ENCODE measurements around the gene CFAP77.
A peak's percentile ranks its signal among the peaks of the same experiment; 100 is the strongest.

CFAP77 gene

DNA sequence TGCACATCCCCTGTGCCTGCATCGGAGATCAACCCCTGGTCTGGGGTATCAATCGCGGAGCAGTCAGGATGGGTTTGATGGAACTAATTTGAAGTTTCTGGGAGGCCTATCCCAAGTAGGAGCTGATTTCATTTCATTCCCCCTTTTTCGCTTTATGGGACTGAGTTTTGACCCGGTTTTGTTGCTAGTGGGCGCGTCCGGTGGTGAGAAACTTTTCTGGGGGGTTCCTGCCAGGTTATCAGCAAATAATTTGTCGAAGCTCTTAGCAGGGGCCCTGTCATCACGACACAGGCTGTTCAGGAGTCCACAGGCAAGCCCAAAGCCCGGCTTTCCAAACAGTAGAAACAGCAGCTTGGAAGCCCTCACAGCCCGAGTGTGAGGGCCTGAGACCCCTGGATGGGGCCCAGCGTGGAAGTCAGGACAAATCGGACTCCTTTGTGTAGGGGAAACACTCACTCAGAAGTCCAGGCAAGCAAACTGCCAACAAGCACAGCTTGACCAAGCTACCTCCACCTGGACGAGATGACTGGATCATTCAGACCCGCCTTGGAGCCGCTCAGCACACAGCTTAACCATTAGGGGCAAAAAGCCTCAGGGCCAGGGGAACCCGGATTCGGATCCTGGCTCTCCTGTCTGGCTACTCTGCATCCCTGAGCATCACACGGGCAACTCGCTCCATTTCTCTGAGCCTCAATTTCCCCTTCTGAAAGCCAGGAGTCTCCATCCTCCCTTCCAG lies 108.0 kb downstream of the CFAP77 start:
- no peak for DNase-seq (ENCODE audit: low read depth, low spot score)

DNA sequence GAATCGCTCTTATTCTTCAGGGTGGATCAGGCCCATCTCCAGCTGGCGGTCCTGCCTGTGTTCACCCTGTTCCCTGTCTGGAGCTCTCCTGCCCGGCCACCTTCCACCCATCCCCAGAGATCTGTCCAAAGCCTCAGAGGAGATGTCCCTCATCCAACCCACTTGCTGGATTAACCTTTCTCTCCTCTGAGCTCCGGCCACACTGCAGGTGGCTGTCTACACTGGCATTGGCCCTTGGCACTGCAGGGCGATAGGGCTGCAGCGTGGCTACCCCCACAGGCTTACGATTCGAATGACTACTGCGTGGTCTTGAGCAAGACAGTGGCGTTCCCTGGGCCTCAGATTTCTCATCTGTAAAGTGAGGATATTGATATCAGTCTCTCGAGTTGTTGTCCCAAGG lies 108.6 kb downstream of the CFAP77 start:
- DNase-seq (ENCODE audit: low read depth, low spot score), result no peak

DNA sequence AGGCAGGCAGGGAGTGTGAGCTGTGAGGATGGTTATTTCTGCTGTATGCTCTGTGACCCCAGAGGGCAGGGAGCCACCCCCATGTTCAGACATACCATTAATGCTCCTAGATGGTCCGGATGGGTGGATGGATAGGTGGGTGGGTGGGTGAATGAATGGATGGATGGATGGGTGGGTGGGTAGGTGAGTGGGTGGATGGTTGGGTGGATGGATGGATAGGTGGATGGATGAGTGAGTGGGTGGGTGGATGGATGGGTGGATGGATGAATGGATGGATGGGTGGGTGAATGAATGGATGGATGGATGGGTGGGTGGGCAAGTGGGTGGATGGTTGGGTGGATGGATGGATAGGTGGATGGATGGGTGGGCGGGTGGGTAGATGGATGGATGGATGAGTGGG lies 109.0 kb downstream of the CFAP77 start:
- no peak for DNase-seq (ENCODE audit: low read depth, low spot score)

DNA sequence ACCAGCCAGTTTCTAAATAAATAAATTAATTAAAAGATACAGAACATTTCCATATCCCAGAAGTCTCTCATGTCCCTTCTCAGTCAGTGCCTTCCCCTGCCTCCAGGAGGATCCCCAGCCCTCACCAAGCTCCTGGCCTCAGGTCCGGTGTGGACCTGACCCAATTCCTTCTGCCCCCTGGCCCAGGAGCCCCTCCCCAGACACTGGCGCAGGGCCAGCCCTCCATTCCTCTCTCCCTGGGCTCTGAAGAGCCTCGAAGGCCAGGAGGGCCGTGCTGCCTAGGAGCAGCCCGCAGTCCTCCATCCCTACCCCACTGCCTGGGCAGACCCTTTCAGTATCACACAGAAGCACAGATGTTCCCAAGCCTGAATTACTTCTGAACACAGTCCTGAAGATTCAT lies 110.6 kb downstream of the CFAP77 start:
- no peak for DNase-seq (ENCODE audit: low read depth, low spot score)

DNA sequence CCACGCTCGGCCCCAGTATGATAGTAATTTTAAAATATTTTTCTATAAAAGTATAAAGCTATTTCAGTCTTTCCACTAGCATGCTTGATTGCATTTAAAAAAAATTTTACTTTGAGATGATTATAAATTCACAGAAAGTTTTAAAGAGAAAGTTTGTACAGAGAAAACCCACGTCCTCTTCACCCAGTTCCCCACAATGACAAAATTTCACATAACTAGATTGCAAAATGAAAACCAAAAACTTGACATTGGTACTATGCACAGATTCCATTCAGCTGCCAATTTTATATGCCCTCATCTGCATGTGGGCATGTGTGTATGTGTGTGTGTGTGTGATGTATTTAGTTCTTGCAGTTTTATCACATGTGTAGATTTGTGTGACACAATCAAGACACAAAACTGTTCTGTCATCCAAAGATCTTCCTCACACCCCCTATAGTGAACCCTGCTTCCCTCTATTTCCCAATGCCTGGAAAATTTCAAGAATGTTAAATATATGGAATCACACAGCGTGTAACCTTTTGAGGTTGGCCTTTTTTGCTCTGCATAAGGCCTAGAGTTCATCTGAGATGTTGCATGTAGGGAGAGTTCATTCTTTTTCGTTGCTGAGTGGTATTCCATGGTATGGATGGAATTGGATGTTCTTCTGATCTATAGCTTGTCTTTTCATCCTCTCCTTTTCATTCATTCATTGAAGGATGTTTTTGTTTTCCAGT lies 115.5 kb downstream of the CFAP77 start:
- DNase-seq (ENCODE audit: low read depth, low spot score), result no peak

DNA sequence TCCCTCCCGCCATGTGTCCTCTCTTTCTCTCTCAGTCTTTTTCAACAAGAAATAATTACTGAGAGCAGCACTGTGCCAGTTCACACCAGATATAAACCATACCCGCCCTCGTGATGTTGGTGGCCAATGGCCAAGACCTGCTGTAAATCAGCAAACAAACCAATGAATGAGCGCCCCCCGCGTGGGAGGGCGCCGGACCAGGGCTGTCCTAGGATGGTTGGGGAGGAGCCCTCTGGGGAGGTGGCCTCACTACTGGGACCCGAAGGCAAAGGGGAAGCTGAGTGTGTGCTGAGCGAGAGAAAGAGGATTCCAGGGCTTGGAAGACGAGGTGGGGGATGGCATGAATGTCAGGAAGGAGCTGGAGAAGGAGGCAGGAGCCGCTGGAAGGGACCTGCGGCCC lies 121.2 kb downstream of the CFAP77 start:
- no peak for DNase-seq (ENCODE audit: low read depth, low spot score)

DNA sequence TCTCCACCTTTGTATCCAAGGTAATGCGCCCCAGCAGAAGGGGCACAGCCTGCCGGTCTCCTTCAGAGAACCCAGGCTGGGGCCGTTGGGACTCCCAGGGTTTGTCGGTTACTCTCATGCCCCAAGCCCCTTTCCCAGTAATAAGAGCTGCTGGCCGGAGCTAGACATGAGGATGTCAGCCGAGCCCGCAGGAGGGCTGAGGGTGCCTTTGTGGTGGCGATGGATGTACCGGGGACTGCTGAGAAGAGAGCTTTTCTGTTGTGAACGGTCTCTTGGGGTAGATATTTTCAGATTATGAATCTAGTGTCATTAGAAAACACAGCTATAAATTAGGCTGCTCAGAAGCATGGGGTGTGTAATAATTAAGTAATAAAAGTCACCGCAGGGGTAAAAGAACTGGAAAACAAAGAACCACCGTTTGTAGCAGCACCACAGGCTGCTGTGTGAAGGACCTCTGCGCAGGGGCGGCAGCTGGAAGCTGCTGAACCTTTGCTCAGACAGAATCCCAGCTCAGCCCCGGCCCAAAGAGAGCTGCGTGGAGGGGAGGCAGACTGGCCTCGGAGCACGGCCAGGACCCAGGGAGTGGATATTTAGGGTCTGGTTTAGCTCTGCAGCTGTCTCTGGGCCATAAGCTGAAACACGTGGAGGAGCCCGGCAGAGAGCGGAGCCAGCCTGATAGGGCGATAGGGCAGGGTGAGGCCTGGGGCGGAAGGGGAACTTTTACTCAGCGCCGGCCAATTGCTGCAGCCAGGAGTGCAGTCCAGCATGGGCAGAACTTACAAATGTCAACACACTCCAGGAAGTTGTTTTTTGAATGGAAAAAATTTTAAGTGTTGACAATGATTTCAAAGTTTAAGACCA lies 121.9 kb downstream of the CFAP77 start:
- no peak for DNase-seq (ENCODE audit: low read depth, low spot score)

DNA sequence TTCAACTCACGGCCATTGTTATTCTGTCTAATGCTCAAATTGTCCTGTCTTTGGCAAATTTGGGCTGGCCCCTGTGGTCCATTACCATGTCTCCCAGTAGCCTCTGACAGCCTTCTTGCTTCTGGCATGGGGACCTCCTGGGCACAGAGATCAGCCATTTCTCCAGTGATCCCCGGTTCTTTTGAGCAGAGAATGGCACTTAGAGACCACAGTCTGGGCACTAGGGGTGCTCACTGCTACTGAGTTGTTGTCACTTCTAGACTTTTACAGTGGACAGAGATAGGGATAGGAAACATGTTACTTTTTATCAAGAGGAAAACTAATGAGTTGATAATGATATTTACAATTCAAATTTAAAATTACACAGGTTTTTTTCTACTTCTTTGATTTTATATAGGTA lies 124.8 kb downstream of the CFAP77 start:
- no peak for DNase-seq (ENCODE audit: low read depth, low spot score)

DNA sequence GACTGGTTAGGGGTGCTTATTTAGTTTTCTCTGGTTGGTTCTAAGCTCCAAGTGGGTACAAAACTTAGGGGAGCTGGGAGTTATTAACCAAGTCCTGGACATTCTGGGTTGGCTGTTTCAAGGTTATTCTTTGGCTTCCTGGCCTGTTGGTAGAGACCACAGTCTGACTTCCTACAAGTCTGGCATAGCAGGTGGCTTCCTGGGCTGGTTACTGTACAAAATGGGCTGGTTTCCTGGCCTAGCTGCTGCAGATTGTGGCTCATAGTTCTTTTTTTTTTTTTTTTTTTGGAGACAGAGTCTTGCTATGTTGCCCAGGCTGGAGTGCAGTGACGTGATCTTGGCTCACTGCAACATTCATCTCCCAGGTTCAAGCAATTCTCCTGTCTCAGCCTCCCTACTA lies 126.1 kb downstream of the CFAP77 start:
- no peak for DNase-seq (ENCODE audit: low read depth, low spot score)

DNA sequence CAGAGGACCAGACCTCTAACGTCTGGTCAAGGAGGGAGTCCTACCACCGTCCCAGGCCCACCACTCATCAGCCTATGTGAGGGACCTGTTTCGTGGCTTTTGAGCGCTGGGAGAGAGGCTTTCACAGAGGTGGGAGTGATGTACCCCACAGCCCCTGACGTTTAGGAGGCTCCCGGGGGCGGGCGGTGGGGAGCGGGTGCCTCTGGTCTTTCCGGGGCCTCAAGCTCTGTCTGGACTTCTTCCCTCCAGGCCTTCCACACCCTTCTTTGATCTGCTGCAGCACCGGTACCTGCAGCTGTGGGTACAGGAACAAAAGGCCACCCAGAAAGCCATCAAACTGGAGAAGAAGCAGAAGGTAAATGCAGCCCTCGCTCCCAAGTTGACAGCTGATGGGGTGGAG lies 127.3 kb downstream of the CFAP77 start:
- no peak for DNase-seq (ENCODE audit: low read depth, low spot score)

DNA sequence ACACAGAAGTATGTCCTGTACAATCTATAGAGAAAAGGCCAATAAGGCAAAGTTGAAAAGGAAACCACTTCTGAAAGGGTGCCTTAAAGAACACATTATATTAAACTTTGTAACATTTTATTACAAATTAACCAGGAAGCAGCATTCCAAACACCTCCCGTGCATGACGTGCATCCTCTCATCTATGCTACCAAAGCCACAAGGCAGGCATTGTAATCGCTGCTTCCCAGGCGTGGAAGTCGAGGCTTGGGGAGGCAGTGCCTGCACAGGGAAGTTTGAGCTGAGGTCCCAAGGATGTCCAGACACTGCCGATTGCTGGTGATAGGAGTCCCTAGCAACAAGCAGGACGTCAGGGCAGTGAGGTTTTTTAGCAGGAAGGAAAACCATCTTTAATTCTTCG lies 128.1 kb downstream of the CFAP77 start:
- no peak for DNase-seq (ENCODE audit: low read depth, low spot score)

DNA sequence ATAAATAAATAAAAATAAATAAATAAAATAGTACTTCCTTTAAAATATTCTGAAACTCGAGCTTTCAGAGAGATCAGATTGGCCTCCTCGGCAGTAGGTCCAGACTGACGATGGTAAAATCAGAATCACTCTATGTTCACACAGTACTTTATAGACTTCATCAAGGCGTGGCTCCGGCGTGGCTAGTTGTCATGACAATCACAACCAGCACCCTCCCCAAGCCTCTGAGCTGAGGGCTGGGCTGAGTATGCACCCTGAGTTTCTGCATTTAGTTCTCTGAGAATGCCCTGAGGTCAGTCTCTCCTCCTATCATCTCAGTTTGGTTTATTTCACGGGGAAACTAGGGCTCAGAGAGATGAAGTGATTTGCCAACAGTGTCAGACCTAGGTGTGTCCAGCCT lies 129.1 kb downstream of the CFAP77 start:
- DNase-seq (ENCODE audit: low read depth, low spot score), result no peak

DNA sequence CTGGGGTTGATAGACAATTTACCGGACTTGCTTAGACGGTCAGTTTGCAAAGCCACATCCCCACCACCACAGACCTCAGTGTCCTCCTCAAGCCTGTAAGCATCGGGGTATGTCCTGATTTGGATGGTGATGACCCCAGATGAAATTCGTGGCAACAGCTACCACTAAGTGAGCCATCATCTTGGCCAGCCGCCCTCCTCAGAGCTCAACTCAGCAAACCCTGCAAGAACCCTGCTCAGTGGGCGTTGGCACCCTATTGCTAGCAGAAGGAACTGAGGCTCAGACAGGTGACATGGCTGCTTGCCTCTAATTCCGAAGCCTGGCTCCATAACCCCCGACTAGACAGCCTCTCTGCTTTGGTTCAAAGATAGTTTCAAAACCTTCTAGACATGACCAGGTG lies 131.0 kb downstream of the CFAP77 start:
- no peak for DNase-seq (ENCODE audit: low read depth, low spot score)

DNA sequence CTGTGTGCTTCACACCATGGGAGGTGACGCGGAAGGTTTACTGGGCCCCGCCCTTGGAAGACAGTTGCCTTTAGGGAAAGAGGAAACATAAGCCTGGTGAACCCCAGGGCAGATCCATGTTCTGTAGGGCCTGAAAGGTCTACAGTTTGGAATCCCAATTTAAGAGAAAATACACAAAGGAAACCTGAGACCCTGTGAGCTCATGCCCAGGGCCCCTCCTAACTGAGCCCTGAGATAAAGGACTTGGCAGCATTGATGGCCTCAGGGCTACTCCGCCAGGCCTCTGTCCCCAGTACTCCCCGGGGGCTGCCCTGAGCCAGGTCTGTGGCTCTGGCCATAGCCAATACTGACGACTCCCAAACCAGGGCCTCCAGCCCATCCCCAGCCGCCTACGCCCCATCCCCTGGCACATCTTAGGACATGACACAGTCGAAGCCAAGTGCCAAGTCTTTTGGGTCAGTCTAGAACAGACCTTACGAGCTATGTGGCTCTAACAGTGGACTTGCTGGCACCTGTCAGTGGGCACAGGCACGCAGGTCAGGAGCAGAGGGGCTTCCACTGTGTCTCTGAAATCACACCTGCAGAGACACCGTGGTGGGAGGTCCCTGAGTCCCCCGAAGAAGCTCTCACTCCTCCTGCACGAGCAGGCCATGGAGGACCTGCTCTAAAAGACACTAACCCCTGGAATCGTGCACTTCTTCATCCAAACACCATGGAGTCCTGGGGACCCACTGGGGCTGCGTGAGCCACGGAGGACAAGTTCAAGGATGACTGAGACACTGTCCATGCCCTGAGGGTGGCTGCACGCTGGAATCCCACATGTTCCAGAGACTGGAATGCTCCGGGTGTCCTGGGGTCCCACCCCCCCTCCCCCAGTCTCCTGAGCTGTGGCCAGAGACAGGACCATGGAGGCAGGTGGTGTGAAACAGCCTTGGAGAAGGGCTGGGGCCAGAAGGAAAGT lies 132.1 kb downstream of the CFAP77 start:
- no peak for DNase-seq (ENCODE audit: low read depth, low spot score)

DNA sequence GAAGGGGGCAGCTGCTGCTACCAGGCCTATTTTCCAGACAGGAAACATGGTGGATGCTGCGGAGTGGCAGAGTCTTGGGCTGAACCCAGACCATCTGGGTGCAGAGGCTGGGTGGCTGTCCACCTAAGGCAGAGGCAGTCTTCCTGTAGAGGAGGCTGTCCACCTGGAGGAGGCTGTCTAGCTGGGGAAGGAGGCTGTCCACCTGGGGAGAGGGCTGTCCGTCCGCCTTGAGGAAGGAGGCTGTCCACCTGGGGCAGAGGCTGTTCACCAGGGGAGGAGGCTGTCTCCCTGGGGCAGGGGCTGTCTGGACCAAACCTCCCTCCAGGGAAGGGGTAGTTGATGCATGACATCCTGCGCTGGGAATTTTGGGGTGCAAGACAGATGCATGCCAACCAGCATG lies 133.2 kb downstream of the CFAP77 start:
- no peak for DNase-seq (ENCODE audit: low read depth, low spot score)

DNA sequence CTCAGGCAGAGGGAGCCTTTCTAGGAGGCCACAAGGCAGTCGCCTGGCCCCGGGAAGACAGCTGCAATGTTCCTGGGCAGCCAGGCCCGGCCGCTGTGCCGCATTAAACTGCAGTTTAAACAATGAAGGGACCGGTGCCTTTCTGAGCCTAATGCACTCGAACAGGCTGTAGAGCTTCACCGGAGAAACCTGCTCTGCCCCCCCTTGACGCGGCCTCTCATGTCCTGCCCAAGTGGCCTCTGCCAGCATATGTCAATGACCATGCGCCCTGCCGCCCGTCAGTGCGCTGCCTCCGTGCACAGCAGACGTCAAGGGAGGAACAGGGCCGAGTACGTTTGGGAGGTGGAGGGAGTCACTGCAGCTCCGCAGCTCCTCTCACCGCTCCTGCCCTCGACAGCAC lies 133.9 kb downstream of the CFAP77 start:
- DNase-seq (ENCODE audit: low read depth, low spot score), result no peak

DNA sequence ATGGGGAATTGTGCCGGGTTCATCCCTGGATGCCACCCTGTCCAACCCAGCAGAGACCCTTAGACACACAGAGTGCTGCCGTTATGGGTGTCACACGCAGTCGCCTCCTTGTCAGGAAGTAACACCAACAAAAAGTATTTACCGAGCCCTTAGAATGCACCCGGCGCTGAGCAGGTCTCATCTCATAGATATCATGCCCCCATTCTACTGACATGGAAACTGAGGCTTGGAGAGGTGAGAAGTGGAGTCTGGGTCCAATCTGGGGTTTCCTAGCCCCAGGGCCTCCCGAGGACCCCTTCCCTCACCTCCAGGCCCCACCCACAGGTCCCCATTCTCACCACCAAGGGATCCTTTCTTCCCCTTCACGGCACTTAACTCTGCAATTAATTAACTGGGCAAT lies 135.6 kb downstream of the CFAP77 start:
- DNase-seq (ENCODE audit: low read depth, low spot score), result no peak

DNA sequence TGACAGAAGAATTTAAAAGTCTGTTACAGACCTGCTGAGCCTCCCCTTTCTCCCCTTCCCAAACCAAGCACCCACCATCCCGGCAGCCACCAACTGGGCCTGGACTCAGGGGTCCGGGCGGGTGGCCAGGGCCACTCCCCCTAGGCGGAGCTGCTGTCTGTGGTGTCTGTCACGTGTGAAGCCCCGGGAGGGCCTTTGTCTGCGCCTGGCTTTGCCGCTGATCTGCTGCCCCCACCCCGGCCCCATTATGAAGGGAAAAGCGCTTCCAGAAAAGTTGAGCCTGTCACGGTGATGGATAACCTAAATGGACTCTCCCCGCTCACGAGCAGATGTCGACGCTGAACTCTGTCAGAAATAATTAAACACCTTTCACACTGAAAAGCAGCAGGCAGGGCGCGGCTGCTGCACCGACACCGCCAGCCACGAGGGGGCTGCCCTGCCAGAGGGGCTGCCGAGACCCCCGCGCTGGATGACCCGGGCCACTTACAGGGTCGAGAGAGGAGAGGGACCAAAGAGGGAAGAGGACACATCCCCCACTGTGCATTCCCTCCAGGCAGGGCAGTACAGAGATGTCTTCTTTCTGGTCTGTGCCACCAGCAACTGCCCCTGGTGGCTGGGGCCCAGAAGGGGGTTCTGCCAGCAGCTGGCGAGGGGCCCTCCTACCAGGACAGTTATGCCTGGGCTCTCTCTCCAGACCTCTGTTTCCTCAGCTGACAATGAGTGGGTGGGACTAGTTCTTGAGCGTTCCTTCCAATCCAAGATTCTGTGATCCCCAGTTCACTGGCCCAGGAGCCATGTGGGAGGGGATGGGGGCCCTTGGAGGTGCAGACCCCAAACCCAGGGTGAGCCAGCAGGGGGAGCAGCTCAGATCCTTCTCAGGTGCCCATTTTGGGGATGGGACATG lies 136.4 kb downstream of the CFAP77 start:
- DNase-seq (ENCODE audit: low read depth, low spot score), result peak; percentile 3

DNA sequence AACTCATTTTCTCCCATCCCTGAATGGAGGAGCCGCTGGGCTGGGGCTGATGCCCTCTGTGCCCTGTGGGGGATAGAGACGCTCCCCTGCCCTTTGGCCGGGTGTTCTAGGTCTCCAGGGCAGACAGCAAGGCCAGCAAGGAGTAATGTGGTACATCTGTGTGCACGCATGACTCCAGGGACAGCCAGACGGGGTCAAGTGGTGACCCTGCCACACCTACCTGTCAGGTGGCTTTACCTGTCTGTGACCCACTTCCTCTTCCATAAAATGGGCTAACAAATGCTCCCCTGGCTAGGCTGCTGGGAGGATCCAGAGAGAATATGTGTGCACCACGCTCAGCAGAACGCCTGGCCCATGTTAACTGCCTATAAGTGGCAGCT lies 137.0 kb downstream of the CFAP77 start:
- DNase-seq (ENCODE audit: low read depth, low spot score), result no peak

DNA sequence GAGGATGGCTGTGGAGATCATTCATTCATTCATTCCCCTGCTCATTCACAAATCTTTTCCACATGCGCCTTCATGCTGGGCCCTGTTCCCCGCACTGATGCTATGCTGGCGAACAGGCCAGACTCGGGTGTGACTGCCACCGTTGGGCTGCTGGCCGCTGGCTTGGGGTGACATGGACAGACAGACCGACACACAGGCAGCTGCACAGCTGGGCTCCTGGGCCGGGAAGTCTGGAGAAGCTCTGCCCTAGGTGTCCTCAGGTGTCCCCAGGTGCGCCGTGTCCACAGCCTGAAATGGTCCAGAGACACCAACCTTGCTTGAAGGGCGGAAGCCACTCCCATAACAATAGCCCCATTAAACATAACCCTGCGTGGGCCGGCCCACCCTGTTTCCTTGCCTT lies 137.4 kb downstream of the CFAP77 start:
- no peak for DNase-seq (ENCODE audit: low read depth, low spot score)

All from smooth muscle cell of the brain vasculature (primary cell).